ENCODE data around the gene MAS1L. TPM values are rescaled to one million over a fixed set of nuclear protein-coding genes. Genes with fewer than 3 reads are reported as not detected.

The MAS1L gene
- total and polyA plus RNA-seq, 2 experiments from 2014 or later: not detected

DNA sequence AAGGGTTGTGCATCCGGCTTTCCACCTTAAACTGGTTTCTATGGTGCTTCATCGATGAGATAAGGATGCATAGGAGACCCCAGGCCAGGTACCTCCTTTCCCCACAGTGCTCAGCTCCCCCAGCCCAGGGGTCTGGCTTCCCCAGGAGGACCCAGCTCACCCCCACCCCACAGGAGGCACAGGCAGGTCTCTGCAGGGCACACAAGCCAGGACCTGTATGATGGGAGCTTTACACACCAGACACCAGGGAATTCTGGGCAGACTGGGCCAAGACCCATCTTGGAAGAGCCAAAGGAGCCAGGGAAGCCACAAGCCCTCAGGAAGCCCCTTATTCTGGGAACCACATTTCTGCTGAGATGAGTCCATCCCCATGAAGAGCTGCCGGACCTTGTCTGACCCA lies 42.2 kb upstream of the MAS1L start:
- DNase-seq: no peak
- in situ Hi-C loops (cut with MboI): no loop called here
- 29 to 61% methylated on average over 2 to 3 of the region's 3 CpGs for WGBS, 2 experiments (ENCODE audit: low coverage in 1 of 2, low lambda C conversion rate in 2 of 2, missing lambda C conversion rate in 2 of 2)

GRCh38 chr6:29528988-29529560 lies 41.3 kb upstream of the MAS1L start:
- H3K9ac ChIP-seq: no peak overlapping the region
- H3K9me3 ChIP-seq (ENCODE audit: low read depth): no peaks in the 10 kb centered on the region
- H3K27ac ChIP-seq: no peak overlapping the region
- TF ChIP-seq EZH2 (IDR thresholded peaks at IDR 0.05; ENCODE audit: insufficient read depth, poor library complexity, severe bottlenecking) (no peak), EZH2phosphoT487 (IDR thresholded peaks at IDR 0.05; ENCODE audit: insufficient read depth, low read depth) (no peak)
- no peaks in the 10 kb centered on the region for H3K36me3 ChIP-seq (ENCODE audit: low read depth)
- no peaks in the 10 kb centered on the region for H3F3A ChIP-seq (ENCODE audit: insufficient read depth)
- no peak for DNase-seq
- H3K79me2 ChIP-seq (ENCODE audit: insufficient read depth): no peaks in the 10 kb centered on the region
- 42 to 50% methylated on average over 2 of the region's 2 CpGs for WGBS, 2 experiments (ENCODE audit: low coverage in 1 of 2, low lambda C conversion rate in 2 of 2, missing lambda C conversion rate in 2 of 2)
- H3K27me3 ChIP-seq (replicated peaks; ENCODE audit: insufficient read depth): no peaks in the 10 kb centered on the region
- in situ Hi-C loops (cut with MboI): no loop called here
- no peak overlapping the region for H3K4me2 ChIP-seq (ENCODE audit: unreplicated experiment)
- no peaks in the 10 kb centered on the region for H3K9me2 ChIP-seq (ENCODE audit: insufficient read depth)
- H3K4me1 ChIP-seq (ENCODE audit: insufficient read depth): no peaks in the 10 kb centered on the region
- no peak overlapping the region for H2AFZ ChIP-seq
- H4K20me1 ChIP-seq (ENCODE audit: insufficient read depth): no peaks in the 10 kb centered on the region
- H3K4me3 ChIP-seq: no peak overlapping the region

More for the DNA sequence above, 42.2 kb upstream of the MAS1L start:
- H3K4me1 ChIP-seq (ENCODE audit: insufficient read depth): no peaks in the 10 kb centered on the region
- no peak for TF ChIP-seq EZH2phosphoT487 (IDR thresholded peaks at IDR 0.05; ENCODE audit: insufficient read depth, low read depth)
- TF ChIP-seq EZH2 (IDR thresholded peaks at IDR 0.05; ENCODE audit: insufficient read depth, poor library complexity, severe bottlenecking): no peak
- no peaks in the 10 kb centered on the region for H3F3A ChIP-seq (ENCODE audit: insufficient read depth)
- no peak overlapping the region for H2AFZ ChIP-seq
- no peak overlapping the region for H3K4me3 ChIP-seq
- no peaks in the 10 kb centered on the region for H3K36me3 ChIP-seq (ENCODE audit: low read depth)
- no peaks in the 10 kb centered on the region for H4K20me1 ChIP-seq (ENCODE audit: insufficient read depth)
- no peaks in the 10 kb centered on the region for H3K27me3 ChIP-seq (replicated peaks; ENCODE audit: insufficient read depth)
- H3K9me3 ChIP-seq (ENCODE audit: low read depth): no peaks in the 10 kb centered on the region
- no peak overlapping the region for H3K4me2 ChIP-seq (ENCODE audit: unreplicated experiment)
- no peak overlapping the region for H3K27ac ChIP-seq
- H3K9ac ChIP-seq: no peak overlapping the region
- H3K79me2 ChIP-seq (ENCODE audit: insufficient read depth): no peaks in the 10 kb centered on the region
- H3K9me2 ChIP-seq (ENCODE audit: insufficient read depth): no peaks in the 10 kb centered on the region

GRCh38 chr6:29528300-29528931 lies 40.7 kb upstream of the MAS1L start:
- no peak for TF ChIP-seq EZH2 (IDR thresholded peaks at IDR 0.05; ENCODE audit: insufficient read depth, poor library complexity, severe bottlenecking)
- TF ChIP-seq EZH2phosphoT487 (IDR thresholded peaks at IDR 0.05; ENCODE audit: insufficient read depth, low read depth): no peak
- no peaks in the 10 kb centered on the region for H3K36me3 ChIP-seq (ENCODE audit: low read depth)
- no peaks in the 10 kb centered on the region for H3K9me3 ChIP-seq (ENCODE audit: low read depth)
- no peaks in the 10 kb centered on the region for H3K27me3 ChIP-seq (replicated peaks; ENCODE audit: insufficient read depth)
- no peaks in the 10 kb centered on the region for H3K79me2 ChIP-seq (ENCODE audit: insufficient read depth)
- no peak overlapping the region for H3K27ac ChIP-seq
- no peak for DNase-seq
- H3K4me3 ChIP-seq: no peak overlapping the region
- H3F3A ChIP-seq (ENCODE audit: insufficient read depth): no peaks in the 10 kb centered on the region
- no peaks in the 10 kb centered on the region for H3K4me1 ChIP-seq (ENCODE audit: insufficient read depth)
- in situ Hi-C loops (cut with MboI): no loop called here
- H3K4me2 ChIP-seq (ENCODE audit: unreplicated experiment): no peak overlapping the region
- no peaks in the 10 kb centered on the region for H3K9me2 ChIP-seq (ENCODE audit: insufficient read depth)
- no peak overlapping the region for H2AFZ ChIP-seq
- H3K9ac ChIP-seq: no peak overlapping the region
- no peaks in the 10 kb centered on the region for H4K20me1 ChIP-seq (ENCODE audit: insufficient read depth)
- WGBS, 2 experiments (ENCODE audit: low coverage in 1 of 2, low lambda C conversion rate in 2 of 2, missing lambda C conversion rate in 2 of 2): 41 to 47% methylated on average over 5 of the region's 5 CpGs

DNA sequence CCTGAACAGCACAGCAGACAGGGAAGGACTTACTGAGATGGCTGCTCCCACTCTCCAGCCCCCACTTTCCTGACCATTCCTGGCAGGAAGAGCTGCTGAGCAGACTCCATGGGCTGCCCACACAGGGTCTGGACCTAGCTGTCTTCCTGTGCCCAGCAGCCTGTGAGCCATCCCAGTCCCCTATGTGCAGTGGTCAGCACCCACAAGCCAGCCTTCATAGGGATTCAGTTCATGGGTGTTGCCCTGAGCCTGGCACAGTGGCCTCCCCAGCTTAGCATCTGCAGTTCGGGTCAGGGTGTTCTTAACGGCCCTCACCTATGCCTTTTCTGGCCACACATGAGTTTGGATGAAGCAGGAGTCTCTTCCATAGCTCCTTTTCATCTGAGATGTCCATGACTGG lies 39.8 kb upstream of the MAS1L start:
- H4K20me1 ChIP-seq (ENCODE audit: insufficient read depth): no peaks in the 10 kb centered on the region
- no peaks in the 10 kb centered on the region for H3K36me3 ChIP-seq (ENCODE audit: low read depth)
- no peaks in the 10 kb centered on the region for H3K9me3 ChIP-seq (ENCODE audit: low read depth)
- WGBS, 2 experiments (ENCODE audit: low coverage in 1 of 2, low lambda C conversion rate in 2 of 2, missing lambda C conversion rate in 2 of 2): 0 to 5% methylated on average over 2 of the region's 2 CpGs
- in situ Hi-C loops (cut with MboI): no loop called here
- H3F3A ChIP-seq (ENCODE audit: insufficient read depth): no peaks in the 10 kb centered on the region
- H3K4me1 ChIP-seq (ENCODE audit: insufficient read depth): no peaks in the 10 kb centered on the region
- no peak overlapping the region for H3K27ac ChIP-seq
- no peak overlapping the region for H3K4me2 ChIP-seq (ENCODE audit: unreplicated experiment)
- H3K9ac ChIP-seq: no peak overlapping the region
- no peaks in the 10 kb centered on the region for H3K9me2 ChIP-seq (ENCODE audit: insufficient read depth)
- TF ChIP-seq EZH2phosphoT487 (IDR thresholded peaks at IDR 0.05; ENCODE audit: insufficient read depth, low read depth) (no peak), EZH2 (IDR thresholded peaks at IDR 0.05; ENCODE audit: insufficient read depth, poor library complexity, severe bottlenecking) (no peak)
- no peak overlapping the region for H2AFZ ChIP-seq
- H3K27me3 ChIP-seq (replicated peaks; ENCODE audit: insufficient read depth): no peaks in the 10 kb centered on the region
- DNase-seq: no peak
- H3K4me3 ChIP-seq: no peak overlapping the region
- no peaks in the 10 kb centered on the region for H3K79me2 ChIP-seq (ENCODE audit: insufficient read depth)
